GM12878 (cell line): ENCODE results near the gene RAPGEF3. TPM values are rescaled to one million over a fixed set of nuclear protein-coding genes. Genes with fewer than 3 reads are reported as not detected.
A peak's percentile ranks its signal among the peaks of the same experiment; 100 is the strongest.

ENCODE experiments used
- CEBPZ ChIP-seq: fragments of 150-350 bp; IDR thresholded peaks from 2 replicates; pipeline ENCODE4 v1.6.1; 2016; ENCODE audit warnings: low read depth, low read length
- EED ChIP-seq: sonication (generic); IDR thresholded peaks from 2 replicates; pipeline ENCODE4 v1.6.1; 2016; ENCODE audit warnings: antibody characterized with exemption, low read depth
- ETV6 ChIP-seq, 2 experiments: fragments of 450-650 bp in 1 of 2; IDR thresholded peaks in 1 of 2; conservative IDR thresholded peaks in 1 of 2; 2 replicates each; pipeline ENCODE4 v1.6.1; 2014; ENCODE audit warnings: antibody characterized with exemption in 1 of 2, borderline replicate concordance in 1 of 2, low read depth in 1 of 2, mild to moderate bottlenecking in 1 of 2, moderate library complexity in 1 of 2
- FOS ChIP-seq: IDR thresholded peaks from 3 replicates; pipeline ENCODE4 v1.6.1; 2011; ENCODE audit warnings: borderline replicate concordance; ENCODE audit not compliant: insufficient read length; ENCODE audit errors: extremely low read depth
- FOXM1 ChIP-seq: IDR thresholded peaks from 2 replicates; pipeline ENCODE4 v1.6.1; 2012; ENCODE audit warnings: low read depth, mild to moderate bottlenecking, inconsistent platforms, low read length, moderate library complexity
- IKZF1 ChIP-seq: fragments of 450-650 bp; conservative IDR thresholded peaks from 2 replicates; pipeline ENCODE4 v1.6.1; 2017; ENCODE audit warnings: antibody characterized with exemption, mild to moderate bottlenecking
- KDM1A ChIP-seq: fragments of 200-600 bp; sonication (generic); IDR thresholded peaks from 2 replicates; pipeline ENCODE4 v1.6.1; 2016; ENCODE audit warnings: borderline replicate concordance
- KLF5 ChIP-seq: fragments of 450-650 bp; IDR thresholded peaks from 2 replicates; pipeline ENCODE4 v1.6.1; 2014; ENCODE audit warnings: mild to moderate bottlenecking; ENCODE audit not compliant: partially characterized antibody
- PAX5 ChIP-seq: IDR thresholded peaks from 2 replicates; pipeline ENCODE4 v1.6.1; 2011; ENCODE audit warnings: low read depth, low read length, borderline replicate concordance
- POU2F2 ChIP-seq: IDR thresholded peaks from 3 replicates; pipeline ENCODE4 v1.6.1; 2011; ENCODE audit warnings: low read depth, mild to moderate bottlenecking, low read length, borderline replicate concordance
- RAD21 ChIP-seq: IDR thresholded peaks from 2 replicates; pipeline ENCODE4 v1.6.1; 2011; ENCODE audit warnings: mild to moderate bottlenecking, low read depth, low read length, moderate library complexity; ENCODE audit not compliant: insufficient read depth
- RUNX3 ChIP-seq: IDR thresholded peaks from 2 replicates; pipeline ENCODE4 v1.6.1; 2012; ENCODE audit warnings: low read length, inconsistent platforms
- SIX5 ChIP-seq: IDR thresholded peaks from 2 replicates; pipeline ENCODE4 v1.6.1; 2011; ENCODE audit warnings: mild to moderate bottlenecking, low read depth, low read length, moderate library complexity; ENCODE audit not compliant: severe bottlenecking
- SMARCA5 ChIP-seq: fragments of 450-650 bp; IDR thresholded peaks from 2 replicates; pipeline ENCODE4 v1.6.1; 2017; ENCODE audit warnings: mild to moderate bottlenecking
- SPI1 ChIP-seq: IDR thresholded peaks from 2 replicates; pipeline ENCODE4 v1.6.1; 2011; ENCODE audit warnings: low read depth, mild to moderate bottlenecking, low read length, moderate library complexity, borderline replicate concordance; ENCODE audit not compliant: insufficient read depth
- TARDBP ChIP-seq: IDR thresholded peaks from 2 replicates; pipeline ENCODE4 v1.6.1; 2016; ENCODE audit warnings: borderline replicate concordance
- YBX1 ChIP-seq: fragments of 450-650 bp; IDR thresholded peaks from 2 replicates; pipeline ENCODE4 v1.6.1; 2016; ENCODE audit warnings: antibody characterized with exemption
- ZNF207 ChIP-seq: fragments of 450-650 bp; IDR thresholded peaks from 2 replicates; pipeline ENCODE4 v1.6.1; 2014; ENCODE audit warnings: antibody characterized with exemption, mild to moderate bottlenecking, borderline replicate concordance
- ZSCAN29 ChIP-seq: fragments of 450-650 bp; IDR thresholded peaks from 2 replicates; pipeline ENCODE4 v1.6.1; 2017; ENCODE audit warnings: mild to moderate bottlenecking, moderate library complexity
- polyA plus RNA-seq, 11 experiments: library from polyadenylated mRNA; depleted of rRNA in 4 of 11; unstranded in 6 of 11; stranded (reverse) in 5 of 11; fragments of >200 nt; fragmentation: Nextera tagmentation in 4 of 11; fragmentation: Illumina TruSeq in 1 of 11; extraction: Ambion mirVana in 4 of 11; extraction: Trizol in 1 of 11; gene quantifications; 1 replicate in 1 of 11; 2 replicates in 10 of 11; pipeline versions ENCODE4 v1.2.1 to v1.2.3, GENCODE V29; 2011 to 2016; ENCODE audit warnings: inconsistent platforms in 2 of 11, missing spikeins in 2 of 11, low read depth in 1 of 11
- total RNA-seq, 4 experiments: library from RNA; depleted of rRNA in 3 of 4; stranded (reverse); fragments of >200 nt in 3 of 4; fragmentation: Illumina TruSeq in 1 of 4; extraction: Trizol in 1 of 4; gene quantifications; 2 replicates each; pipeline versions ENCODE4 v1.2.1 to v1.2.3, GENCODE V29; 2013 to 2021
- TF ChIP-seq, protein P1 (sequence below), 3 experiments: IDR thresholded peaks in 2 of 3; conservative IDR thresholded peaks in 1 of 3; 2 replicates each; pipeline ENCODE4 v1.5.1; 2011; ENCODE audit warnings: low read depth in 3 of 3, low read length in 3 of 3, mild to moderate bottlenecking in 3 of 3, control low read depth in 2 of 3, moderate library complexity in 2 of 3, inconsistent platforms in 1 of 3, mixed read lengths in 1 of 3; ENCODE audit not compliant: control insufficient read depth in 2 of 3, insufficient read depth in 1 of 3; ENCODE audit errors: extremely low read depth in 1 of 3

Gene RAPGEF3
- total and polyA plus RNA-seq, 10 of the 15 experiments (the other 5 are each of a cell fraction or from before 2014, with no cell fraction given), result 0.02 to 0.92 (median 0.31) TPM; not detected in 2

GRCh38 chr12:47779301-47779942 lies 20.7 kb upstream of the RAPGEF3 start (continued):
- no peak for TF ChIP-seq SPI1
- TF ChIP-seq CEBPZ, result no peak
- 0 out of 2 replicates have a peak, but pooled peaks have one; percentile 18 for TF ChIP-seq IKZF1
- 0 out of 2 replicates have a peak, but pooled peaks have one; percentile 47 for TF ChIP-seq ZNF207
- no peak for TF ChIP-seq PAX5
- TF ChIP-seq ETV6 (conservative IDR thresholded peaks at IDR 0.05 in 1 of 2, IDR thresholded peaks at IDR 0.05 in 1 of 2; ENCODE audit: borderline replicate concordance in 1 of 2, low read depth in 1 of 2), result no peak
- peak; percentile 95 for TF ChIP-seq RAD21
- TF ChIP-seq POU2F2, result no peak
- TF ChIP-seq EED, result no peak
- no peak for TF ChIP-seq ZSCAN29
- TF ChIP-seq, protein P1, sequence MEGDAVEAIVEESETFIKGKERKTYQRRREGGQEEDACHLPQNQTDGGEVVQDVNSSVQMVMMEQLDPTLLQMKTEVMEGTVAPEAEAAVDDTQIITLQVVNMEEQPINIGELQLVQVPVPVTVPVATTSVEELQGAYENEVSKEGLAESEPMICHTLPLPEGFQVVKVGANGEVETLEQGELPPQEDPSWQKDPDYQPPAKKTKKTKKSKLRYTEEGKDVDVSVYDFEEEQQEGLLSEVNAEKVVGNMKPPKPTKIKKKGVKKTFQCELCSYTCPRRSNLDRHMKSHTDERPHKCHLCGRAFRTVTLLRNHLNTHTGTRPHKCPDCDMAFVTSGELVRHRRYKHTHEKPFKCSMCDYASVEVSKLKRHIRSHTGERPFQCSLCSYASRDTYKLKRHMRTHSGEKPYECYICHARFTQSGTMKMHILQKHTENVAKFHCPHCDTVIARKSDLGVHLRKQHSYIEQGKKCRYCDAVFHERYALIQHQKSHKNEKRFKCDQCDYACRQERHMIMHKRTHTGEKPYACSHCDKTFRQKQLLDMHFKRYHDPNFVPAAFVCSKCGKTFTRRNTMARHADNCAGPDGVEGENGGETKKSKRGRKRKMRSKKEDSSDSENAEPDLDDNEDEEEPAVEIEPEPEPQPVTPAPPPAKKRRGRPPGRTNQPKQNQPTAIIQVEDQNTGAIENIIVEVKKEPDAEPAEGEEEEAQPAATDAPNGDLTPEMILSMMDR (IDR thresholded peaks at IDR 0.05 in 2 of 3, conservative IDR thresholded peaks at IDR 0.05 in 1 of 3; ENCODE audit: control insufficient read depth in 2 of 3, extremely low read depth in 1 of 3, insufficient read depth in 1 of 3, low read depth in 3 of 3, low read length in 3 of 3), result peak; percentile 92 to 97 (median 95)
- TF ChIP-seq SMARCA5, result 0 out of 2 replicates have a peak, but pooled peaks have one; percentile 38
- TF ChIP-seq KDM1A, result no peak
- TF ChIP-seq SIX5, result peak; percentile 1
- TF ChIP-seq TARDBP, result 0 out of 2 replicates have a peak, but pooled peaks have one; percentile 55
- no peak for TF ChIP-seq YBX1
- TF ChIP-seq KLF5, result no peak
- TF ChIP-seq FOS, result no peak
- 0 out of 2 replicates have a peak, but pooled peaks have one; percentile 28 for TF ChIP-seq FOXM1
- TF ChIP-seq RUNX3, result peak; percentile 65
